Thyroid gland (tissue), 4 donors: ENCODE measurements around the gene BMP3. TPM values are rescaled to one million over a fixed set of nuclear protein-coding genes. Genes with fewer than 3 reads are reported as not detected.

ENCODE experiments used
- DNase-seq, 2 donors: peaks; one replicate each; pipeline ENCODE4 v3.0.0-alpha.2; 2019
- H3K27ac ChIP-seq, 3 donors: fragments of 200-600 bp; sonication (generic); 1 replicate in 2 of 3; 2 replicates in 1 of 3; pipeline ENCODE4 v1.5.1; 2016 to 2019; ENCODE audit warnings: mild to moderate bottlenecking in 1 of 3, moderate library complexity in 1 of 3
- H3K27me3 ChIP-seq: fragments of 200-600 bp; sonication (generic); one replicate; pipeline ENCODE4 v1.5.1; 2019
- H3K36me3 ChIP-seq, 2 donors: fragments of 200-600 bp; sonication (generic); one replicate each; pipeline ENCODE4 v1.5.1; 2016 to 2019
- H3K4me1 ChIP-seq, 2 donors: fragments of 200-600 bp; sonication (generic); one replicate each; pipeline ENCODE4 v1.5.1; 2017 to 2019
- H3K4me3 ChIP-seq, 3 donors: fragments of 200-600 bp; sonication (generic); replicated peaks in 1 of 3; 1 replicate in 2 of 3; 2 replicates in 1 of 3; pipeline ENCODE4 v1.5.1; 2016; ENCODE audit warnings: mild to moderate bottlenecking in 1 of 3
- H3K9me3 ChIP-seq: fragments of 200-600 bp; sonication (generic); one replicate; pipeline ENCODE4 v1.5.1; 2017
- CTCF ChIP-seq, 6 experiments: fragments of 200-600 bp in 3 of 6; fragments of 450-650 bp in 3 of 6; sonication (generic) in 3 of 6; IDR thresholded peaks; one replicate each; pipeline ENCODE4 v1.5.1; 2016 to 2019; ENCODE audit warnings: antibody characterized with exemption in 6 of 6, mild to moderate bottlenecking in 2 of 6, inconsistent platforms in 1 of 6, moderate library complexity in 1 of 6
- POLR2A ChIP-seq, 2 donors: fragments of 450-650 bp; IDR thresholded peaks; one replicate each; pipeline ENCODE4 v1.6.1; 2017; ENCODE audit warnings: antibody characterized with exemption in 2 of 2, mild to moderate bottlenecking in 2 of 2, moderate library complexity in 1 of 2
- WGBS, 2 donors: methylation state at CpG; one replicate each; pipeline ENCODE4 v1.1.5; 2017; 5-methylcytosine and 5-hydroxymethylcytosine counted together
- intact Hi-C: fragments of 100-400 bp; cut with DNase I; formaldehyde crosslinking; loops from one replicate; pipeline ENCODE4 v1.15.1; 2023
- total RNA-seq, 4 donors: library from RNA; depleted of rRNA; stranded (reverse); fragments of >200 nt; gene quantifications; one replicate each; pipeline ENCODE4 v1.2.3, GENCODE V29; 2016

The BMP3 gene
- total RNA-seq, 4 donors from 2014 or later = 0.13 to 0.45 (median 0.15) TPM; not detected in 1

- WGBS, 2 donors = 68 to 80% methylated on average over 3 of the region's 3 CpGs
- Histone ChIP-seq H3K4me3 (no peak overlapping the region), H3K9me3 (no peaks in the 10 kb centered on the region), H3K4me1 (no peaks in the 10 kb centered on the region), H3K36me3 (no peaks in the 10 kb centered on the region), H3K27ac (no peak overlapping the region), H3K27me3 (no peaks in the 10 kb centered on the region)
- intact Hi-C loops = no loop called here
- no peak for DNase-seq
- TF ChIP-seq POLR2A (IDR thresholded peaks at IDR 0.05) (no peak), CTCF (IDR thresholded peaks at IDR 0.05) (no peak)
Observed at GRCh38 chr4:81084634-81085033, 54.1 kb downstream of the BMP3 start.

GRCh38 chr4:81085291-81085690 lies 54.8 kb downstream of the BMP3 start:
- Histone ChIP-seq H3K9me3 (no peaks in the 10 kb centered on the region), H3K36me3 (no peaks in the 10 kb centered on the region), H3K4me3 (no peak overlapping the region), H3K27me3 (no peaks in the 10 kb centered on the region), H3K4me1 (no peaks in the 10 kb centered on the region), H3K27ac (no peak overlapping the region)
- TF ChIP-seq CTCF (IDR thresholded peaks at IDR 0.05) (no peak), POLR2A (IDR thresholded peaks at IDR 0.05) (no peak)
- 81 to 90% methylated on average over 3 of the region's 3 CpGs for WGBS, 2 donors
- no peak for DNase-seq
- intact Hi-C loops = no loop called here

GRCh38 chr4:81085979-81086378 lies 55.5 kb downstream of the BMP3 start:
- H3K36me3 ChIP-seq = no peaks in the 10 kb centered on the region
- no peaks in the 10 kb centered on the region for H3K9me3 ChIP-seq
- H3K27ac ChIP-seq = no peak overlapping the region
- no peak for DNase-seq
- TF ChIP-seq CTCF (IDR thresholded peaks at IDR 0.05) (no peak), POLR2A (IDR thresholded peaks at IDR 0.05) (no peak)
- 77 to 80% methylated on average over 3 of the region's 3 CpGs for WGBS, 2 donors
- H3K27me3 ChIP-seq = no peaks in the 10 kb centered on the region
- H3K4me1 ChIP-seq = no peaks in the 10 kb centered on the region
- intact Hi-C loops = no loop called here
- H3K4me3 ChIP-seq = no peak overlapping the region

- WGBS, 2 donors = 90 to 92% methylated on average over 2 of the region's 2 CpGs
- intact Hi-C loops = no loop called here
- Histone ChIP-seq H3K4me3 (no peak overlapping the region), H3K4me1 (no peaks in the 10 kb centered on the region), H3K36me3 (no peaks in the 10 kb centered on the region), H3K27me3 (no peaks in the 10 kb centered on the region), H3K9me3 (no peaks in the 10 kb centered on the region), H3K27ac (no peak overlapping the region)
- no peak for TF ChIP-seq POLR2A (IDR thresholded peaks at IDR 0.05)
- no peak for TF ChIP-seq CTCF (IDR thresholded peaks at IDR 0.05)
- no peak for DNase-seq
Observed at GRCh38 chr4:81093720-81094401, 63.4 kb downstream of the BMP3 start.

GRCh38 chr4:81095389-81095788 lies 64.9 kb downstream of the BMP3 start:
- no peak overlapping the region for H3K4me3 ChIP-seq
- no peak overlapping the region for H3K27ac ChIP-seq
- H3K4me1 ChIP-seq = no peaks in the 10 kb centered on the region
- TF ChIP-seq CTCF (IDR thresholded peaks at IDR 0.05) = no peak
- TF ChIP-seq POLR2A (IDR thresholded peaks at IDR 0.05) = no peak
- no peaks in the 10 kb centered on the region for H3K27me3 ChIP-seq
- intact Hi-C loops = no loop called here
- H3K36me3 ChIP-seq = no peaks in the 10 kb centered on the region
- no peaks in the 10 kb centered on the region for H3K9me3 ChIP-seq
- DNase-seq = no peak
- WGBS, 2 donors = 71 to 79% methylated on average over 2 of the region's 2 CpGs
